ENCODE measurements around the gene NTN3.

The NTN3 gene

GRCh38 chr16:2496223-2497115 lies 25.4 kb downstream of the NTN3 start:
- DNase-seq (ENCODE audit: low read depth in 4 of 4, low spot score in 1 of 4) = no peak

GRCh38 chr16:2497116-2497630 lies 26.1 kb downstream of the NTN3 start:
- no peak for DNase-seq (ENCODE audit: low read depth in 4 of 4, low spot score in 1 of 4)

- DNase-seq (ENCODE audit: low read depth in 4 of 4, low spot score in 1 of 4) = no peak
These were observed 26.8 kb downstream of the NTN3 start for GRCh38 chr16:2497695-2498484.

GRCh38 chr16:2498531-2499253 lies 27.6 kb downstream of the NTN3 start:
- DNase-seq (ENCODE audit: low read depth in 4 of 4, low spot score in 1 of 4) = no peak

GRCh38 chr16:2499454-2499853 lies 28.4 kb downstream of the NTN3 start:
- DNase-seq (ENCODE audit: low read depth in 4 of 4, low spot score in 1 of 4) = no peak

GRCh38 chr16:2499890-2500429 lies 28.9 kb downstream of the NTN3 start:
- no peak for DNase-seq (ENCODE audit: low read depth in 4 of 4, low spot score in 1 of 4)

- DNase-seq (ENCODE audit: low read depth in 4 of 4, low spot score in 1 of 4) = no peak
These were observed 29.4 kb downstream of the NTN3 start for GRCh38 chr16:2500430-2500917.

- DNase-seq (ENCODE audit: low read depth in 4 of 4, low spot score in 1 of 4) = peak; percentile 52 to 73 (median 68)
These were observed 30.0 kb downstream of the NTN3 start for GRCh38 chr16:2500918-2501750.

- no peak for DNase-seq (ENCODE audit: low read depth in 4 of 4, low spot score in 1 of 4)
These were observed 31.1 kb downstream of the NTN3 start for GRCh38 chr16:2501946-2502895.

GRCh38 chr16:2505695-2506094 lies 34.6 kb downstream of the NTN3 start:
- DNase-seq (ENCODE audit: low read depth in 4 of 4, low spot score in 1 of 4) = no peak

GRCh38 chr16:2507052-2507659 lies 36.1 kb downstream of the NTN3 start:
- no peak for DNase-seq (ENCODE audit: low read depth in 4 of 4, low spot score in 1 of 4)

- DNase-seq (ENCODE audit: low read depth in 4 of 4, low spot score in 1 of 4) = no peak
These were observed 36.6 kb downstream of the NTN3 start for GRCh38 chr16:2507665-2508064.

- no peak for DNase-seq (ENCODE audit: low read depth in 4 of 4, low spot score in 1 of 4)
These were observed 37.8 kb downstream of the NTN3 start for GRCh38 chr16:2508722-2509400.

- DNase-seq (ENCODE audit: low read depth in 4 of 4, low spot score in 1 of 4) = no peak
These were observed 40.2 kb downstream of the NTN3 start for GRCh38 chr16:2511128-2511800.

GRCh38 chr16:2511996-2512734 lies 41.1 kb downstream of the NTN3 start:
- no peak for DNase-seq (ENCODE audit: low read depth in 4 of 4, low spot score in 1 of 4)

- DNase-seq (ENCODE audit: low read depth in 4 of 4, low spot score in 1 of 4) = no peak
These were observed 41.8 kb downstream of the NTN3 start for GRCh38 chr16:2512735-2513404.

All from stimulated activated CD4-positive, alpha-beta T cell treated with anti-CD3 and anti-CD28 coated beads, Interleukin-1b, Interleukin-23, amount 100 ng/mL, for 24 hours (primary cell).